ENCODE results near the gene TMEM134. TPM values are rescaled to one million over a fixed set of nuclear protein-coding genes. Genes with fewer than 3 reads are reported as not detected.
"Not testable (repeated sequence)": the region's sequence is repeated elsewhere in the genome, so short reads cannot be mapped to it uniquely, and the experiment has no call there.

The TMEM134 gene
- total and polyA plus RNA-seq, 3 donors from 2014 or later, result 97.5 to 149 (median 126) TPM

DNA sequence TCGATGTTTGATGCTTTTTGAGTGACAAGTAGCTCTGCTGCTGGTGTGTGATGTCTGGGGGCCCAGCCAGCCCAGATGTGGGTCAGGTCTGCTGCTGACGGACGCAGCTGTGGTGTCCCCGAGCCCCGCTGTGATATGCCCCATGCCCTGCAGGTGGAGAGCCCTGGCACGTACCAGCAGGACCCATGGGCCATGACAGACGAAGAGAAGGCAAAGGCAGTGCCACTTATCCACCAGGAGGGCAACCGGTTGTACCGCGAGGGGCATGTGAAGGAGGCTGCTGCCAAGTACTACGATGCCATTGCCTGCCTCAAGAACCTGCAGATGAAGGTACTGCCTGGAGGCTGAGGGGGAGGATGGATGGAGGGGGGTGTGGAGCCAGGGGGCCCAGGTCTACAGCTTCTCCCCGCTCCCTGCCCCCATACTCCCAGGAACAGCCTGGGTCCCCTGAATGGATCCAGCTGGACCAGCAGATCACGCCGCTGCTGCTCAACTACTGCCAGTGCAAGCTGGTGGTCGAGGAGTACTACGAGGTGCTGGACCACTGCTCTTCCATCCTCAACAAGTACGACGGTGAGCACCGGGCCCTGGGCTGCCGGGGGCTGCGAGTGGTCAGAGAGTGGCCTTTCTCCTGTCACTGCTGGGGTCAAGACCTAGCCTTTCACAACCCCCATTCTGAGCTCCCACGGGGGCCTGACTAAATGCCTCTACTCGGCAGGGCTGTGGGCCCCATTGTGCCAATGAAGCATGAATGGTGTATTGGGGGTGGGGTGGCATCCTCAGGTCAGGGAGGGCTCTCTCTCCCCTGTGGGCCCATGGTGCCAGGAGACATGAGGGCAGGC is 21.1 kb upstream of the TMEM134 start:
- no peak for DNase-seq
- no peaks in the 10 kb centered on the region for H3K27me3 ChIP-seq
- H3K36me3 ChIP-seq (ENCODE audit: low read depth, missing control alignments), result no peaks in the 10 kb centered on the region
- TF ChIP-seq, protein P1, sequence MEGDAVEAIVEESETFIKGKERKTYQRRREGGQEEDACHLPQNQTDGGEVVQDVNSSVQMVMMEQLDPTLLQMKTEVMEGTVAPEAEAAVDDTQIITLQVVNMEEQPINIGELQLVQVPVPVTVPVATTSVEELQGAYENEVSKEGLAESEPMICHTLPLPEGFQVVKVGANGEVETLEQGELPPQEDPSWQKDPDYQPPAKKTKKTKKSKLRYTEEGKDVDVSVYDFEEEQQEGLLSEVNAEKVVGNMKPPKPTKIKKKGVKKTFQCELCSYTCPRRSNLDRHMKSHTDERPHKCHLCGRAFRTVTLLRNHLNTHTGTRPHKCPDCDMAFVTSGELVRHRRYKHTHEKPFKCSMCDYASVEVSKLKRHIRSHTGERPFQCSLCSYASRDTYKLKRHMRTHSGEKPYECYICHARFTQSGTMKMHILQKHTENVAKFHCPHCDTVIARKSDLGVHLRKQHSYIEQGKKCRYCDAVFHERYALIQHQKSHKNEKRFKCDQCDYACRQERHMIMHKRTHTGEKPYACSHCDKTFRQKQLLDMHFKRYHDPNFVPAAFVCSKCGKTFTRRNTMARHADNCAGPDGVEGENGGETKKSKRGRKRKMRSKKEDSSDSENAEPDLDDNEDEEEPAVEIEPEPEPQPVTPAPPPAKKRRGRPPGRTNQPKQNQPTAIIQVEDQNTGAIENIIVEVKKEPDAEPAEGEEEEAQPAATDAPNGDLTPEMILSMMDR (IDR thresholded peaks at IDR 0.05), result no peak
- TF ChIP-seq POLR2A (IDR thresholded peaks at IDR 0.05), result no peak
- no peak overlapping the region for H3K4me3 ChIP-seq
- intact Hi-C loops (cut with DNase I; ENCODE audit: low total_unique reads), result loop anchor here (10.0 kb wide), 1 partner anchor 85 kb away; the partner anchor contains the start of genes PPP1CA and TBC1D10C
- H3K4me1 ChIP-seq, result no peaks in the 10 kb centered on the region
- WGBS, 2 donors, result 88 to 98% methylated on average over 4 to 23 of the region's 23 CpGs
- no peak overlapping the region for H3K27ac ChIP-seq
- no peaks in the 10 kb centered on the region for H3K9me3 ChIP-seq

GRCh38 chr11:67489203-67489884 is 20.3 kb upstream of the TMEM134 start:
- no peak for DNase-seq
- no peaks in the 10 kb centered on the region for H3K4me1 ChIP-seq
- H3K4me3 ChIP-seq, result no peak overlapping the region
- TF ChIP-seq, protein P1 (IDR thresholded peaks at IDR 0.05), result no peak
- TF ChIP-seq POLR2A (IDR thresholded peaks at IDR 0.05), result no peak
- H3K27me3 ChIP-seq, result no peaks in the 10 kb centered on the region
- no peak overlapping the region for H3K27ac ChIP-seq
- intact Hi-C loops (cut with DNase I; ENCODE audit: low total_unique reads), result loop anchor here (10.0 kb wide), 1 partner anchor 85 kb away; the partner anchor contains the start of genes PPP1CA and TBC1D10C
- H3K9me3 ChIP-seq, result no peaks in the 10 kb centered on the region
- H3K36me3 ChIP-seq (ENCODE audit: low read depth, missing control alignments), result no peaks in the 10 kb centered on the region
- 81 to 90% methylated on average over 11 to 25 of the region's 25 CpGs for WGBS, 2 donors

- WGBS, 2 donors, result 87% methylated on average over 13 to 20 of the region's 20 CpGs
- H3K36me3 ChIP-seq (ENCODE audit: low read depth, missing control alignments), result no peaks in the 10 kb centered on the region
Measured at GRCh38 chr11:67486481-67487195, 17.6 kb upstream of the TMEM134 start.

DNA sequence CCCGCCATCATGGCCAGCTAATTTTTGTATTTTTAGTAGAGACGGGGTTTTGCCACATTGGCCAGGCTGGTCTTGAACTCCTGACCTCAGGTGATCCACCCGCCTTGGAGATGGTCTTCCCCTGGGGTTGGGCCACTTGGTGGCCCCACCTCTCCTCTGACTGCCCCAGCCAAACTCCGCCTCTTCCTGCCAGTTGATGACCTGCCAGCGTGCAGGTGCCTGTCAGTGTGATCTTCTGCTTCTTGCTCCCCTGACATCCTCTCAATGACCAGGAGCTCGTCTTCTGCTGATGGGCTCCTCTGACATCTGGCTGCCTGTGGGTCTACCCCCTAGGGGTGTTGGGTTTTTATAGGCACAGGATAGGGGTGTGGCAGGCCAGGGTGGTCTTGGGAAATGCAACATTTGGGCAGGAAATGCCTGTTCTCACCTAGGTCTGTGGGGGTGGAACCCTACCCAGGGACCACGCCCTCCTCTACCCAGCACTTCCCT is 16.9 kb upstream of the TMEM134 start:
- H3K36me3 ChIP-seq (ENCODE audit: low read depth, missing control alignments); H3K9me3 ChIP-seq; H3K4me3 ChIP-seq; DNase-seq; H3K27me3 ChIP-seq; H3K27ac ChIP-seq; H3K4me1 ChIP-seq: not testable (repeated sequence)
- intact Hi-C loops (cut with DNase I; ENCODE audit: low total_unique reads), result loop anchor here (10.0 kb wide), 1 partner anchor 81 kb away; the partner anchor contains the start of genes PPP1CA and TBC1D10C
- WGBS, 2 donors, result 89 to 96% methylated on average over 7 of the region's 7 CpGs

More at GRCh38 chr11:67486481-67487195, 17.6 kb upstream of the TMEM134 start:
- H3K4me3 ChIP-seq, result no peak overlapping the region
- DNase-seq, result no peak
- H3K9me3 ChIP-seq, result no peaks in the 10 kb centered on the region
- H3K27me3 ChIP-seq, result no peaks in the 10 kb centered on the region
- no peak overlapping the region for H3K27ac ChIP-seq
- TF ChIP-seq, protein P1 (IDR thresholded peaks at IDR 0.05), result no peak
- no peak for TF ChIP-seq POLR2A (IDR thresholded peaks at IDR 0.05)
- intact Hi-C loops (cut with DNase I; ENCODE audit: low total_unique reads), result loop anchor here (10.0 kb wide), 1 partner anchor 82 kb away; the partner anchor contains the start of genes PPP1CA and TBC1D10C
- peaks cover 9% of the 10 kb centered on the region for H3K4me1 ChIP-seq
